RWPE2 (cell line): ENCODE results near the gene RERG.
"Not testable (repeated sequence)": the region's sequence is repeated elsewhere in the genome, so short reads cannot be mapped to it uniquely, and the experiment has no call there.

ENCODE experiments used
- ATAC-seq: fragments of 200-7000 bp; cut with Tn5 transposase; 3 replicates; pipeline ENCODE4 v1.9.1; 2021; ENCODE audit warnings: low read depth
- DNase-seq: peaks from one replicate; pipeline ENCODE4 v3.0.0-alpha.2; 2020; ENCODE audit warnings: low spot score
- H3K27ac ChIP-seq: fragments of 450-650 bp; 2 replicates; pipeline ENCODE4 v1.5.1; 2017; ENCODE audit warnings: mild to moderate bottlenecking; ENCODE audit not compliant: poor library complexity, severe bottlenecking
- H3K27me3 ChIP-seq: fragments of 250-450 bp; sonication (Bioruptor Pico); 2 replicates; pipeline ENCODE4 v1.5.1; 2021; ENCODE audit warnings: mild to moderate bottlenecking, moderate library complexity; ENCODE audit not compliant: insufficient read depth, poor library complexity, severe bottlenecking
- H3K36me3 ChIP-seq: fragments of 250-450 bp; sonication (Bioruptor Pico); 2 replicates; pipeline ENCODE4 v1.5.1; 2020; ENCODE audit warnings: low read depth, mild to moderate bottlenecking, moderate library complexity
- H3K4me1 ChIP-seq: fragments of 250-450 bp; sonication (Bioruptor Pico); 2 replicates; pipeline ENCODE4 v1.5.1; 2021; ENCODE audit warnings: mild to moderate bottlenecking, moderate library complexity; ENCODE audit not compliant: insufficient read depth, poor library complexity, severe bottlenecking
- H3K4me3 ChIP-seq: fragments of 250-450 bp; sonication (Bioruptor Pico); 2 replicates; pipeline ENCODE4 v1.5.1; 2021; ENCODE audit warnings: mild to moderate bottlenecking, moderate library complexity; ENCODE audit not compliant: severe bottlenecking
- H3K9me3 ChIP-seq: fragments of 250-450 bp; sonication (Bioruptor Pico); 2 replicates; pipeline ENCODE4 v1.5.1; 2021; ENCODE audit warnings: mild to moderate bottlenecking, moderate library complexity; ENCODE audit not compliant: severe bottlenecking
- TF ChIP-seq, protein P1 (sequence below): fragments of 450-650 bp; IDR thresholded peaks from one replicate; pipeline ENCODE4 v1.5.1; 2017; ENCODE audit warnings: mild to moderate bottlenecking, moderate library complexity; ENCODE audit not compliant: poor library complexity, severe bottlenecking

RERG gene

DNA sequence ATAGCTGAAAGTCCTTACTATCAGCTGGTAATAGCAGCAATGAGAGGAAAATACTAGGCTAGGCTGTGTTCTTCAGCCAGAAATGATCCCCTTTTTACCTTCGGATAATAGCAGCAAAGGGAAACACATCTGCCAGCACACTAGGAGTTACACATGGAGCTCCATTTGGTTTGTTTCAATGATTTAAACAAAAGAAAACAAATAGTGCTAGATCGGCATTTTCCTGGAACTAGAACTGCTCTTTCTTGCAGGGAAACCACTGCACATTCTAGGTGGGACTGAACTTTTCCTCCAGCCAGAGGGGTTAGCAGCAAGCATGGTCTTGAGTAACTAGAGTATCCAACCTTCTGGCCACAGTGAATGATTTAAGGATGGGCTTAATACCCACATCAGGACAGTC lies 130.8 kb downstream of the RERG start:
- TF ChIP-seq, protein P1, sequence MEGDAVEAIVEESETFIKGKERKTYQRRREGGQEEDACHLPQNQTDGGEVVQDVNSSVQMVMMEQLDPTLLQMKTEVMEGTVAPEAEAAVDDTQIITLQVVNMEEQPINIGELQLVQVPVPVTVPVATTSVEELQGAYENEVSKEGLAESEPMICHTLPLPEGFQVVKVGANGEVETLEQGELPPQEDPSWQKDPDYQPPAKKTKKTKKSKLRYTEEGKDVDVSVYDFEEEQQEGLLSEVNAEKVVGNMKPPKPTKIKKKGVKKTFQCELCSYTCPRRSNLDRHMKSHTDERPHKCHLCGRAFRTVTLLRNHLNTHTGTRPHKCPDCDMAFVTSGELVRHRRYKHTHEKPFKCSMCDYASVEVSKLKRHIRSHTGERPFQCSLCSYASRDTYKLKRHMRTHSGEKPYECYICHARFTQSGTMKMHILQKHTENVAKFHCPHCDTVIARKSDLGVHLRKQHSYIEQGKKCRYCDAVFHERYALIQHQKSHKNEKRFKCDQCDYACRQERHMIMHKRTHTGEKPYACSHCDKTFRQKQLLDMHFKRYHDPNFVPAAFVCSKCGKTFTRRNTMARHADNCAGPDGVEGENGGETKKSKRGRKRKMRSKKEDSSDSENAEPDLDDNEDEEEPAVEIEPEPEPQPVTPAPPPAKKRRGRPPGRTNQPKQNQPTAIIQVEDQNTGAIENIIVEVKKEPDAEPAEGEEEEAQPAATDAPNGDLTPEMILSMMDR, result no peak
- H3K36me3 ChIP-seq, result no peaks in the 10 kb centered on the region
- DNase-seq, result no peak

DNA sequence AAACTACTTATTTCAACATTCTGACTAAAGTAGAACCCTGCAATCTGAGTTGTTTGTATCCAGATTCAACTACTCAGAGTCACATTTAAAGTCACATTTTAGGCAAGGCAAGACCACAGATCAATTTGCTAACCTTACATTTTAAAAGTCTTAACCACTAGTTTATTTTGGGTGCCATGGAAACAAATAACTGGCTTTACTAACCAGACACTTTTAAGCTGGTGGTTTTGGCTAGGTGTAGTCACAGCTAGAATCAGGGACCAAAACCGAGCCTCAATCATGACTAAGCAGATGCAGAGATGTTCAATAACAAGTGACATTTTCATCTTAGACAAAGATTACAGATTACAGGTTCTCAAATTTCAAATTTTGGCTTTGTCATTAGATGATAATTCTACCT lies 133.1 kb downstream of the RERG start:
- TF ChIP-seq, protein P1, result no peak
- no peaks in the 10 kb centered on the region for H3K27me3 ChIP-seq
- no peak overlapping the region for H3K27ac ChIP-seq
- H3K4me3 ChIP-seq, result no peak overlapping the region
- H3K36me3 ChIP-seq, result no peaks in the 10 kb centered on the region
- H3K4me1 ChIP-seq, result no peaks in the 10 kb centered on the region
- no peak for DNase-seq
- H3K9me3 ChIP-seq, result no peaks in the 10 kb centered on the region
- no peak for ATAC-seq

More for the DNA sequence above, 130.8 kb downstream of the RERG start:
- no peak for ATAC-seq
- H3K4me1 ChIP-seq, result no peaks in the 10 kb centered on the region
- H3K27me3 ChIP-seq, result no peaks in the 10 kb centered on the region
- no peaks in the 10 kb centered on the region for H3K9me3 ChIP-seq
- no peak overlapping the region for H3K27ac ChIP-seq
- no peak overlapping the region for H3K4me3 ChIP-seq

DNA sequence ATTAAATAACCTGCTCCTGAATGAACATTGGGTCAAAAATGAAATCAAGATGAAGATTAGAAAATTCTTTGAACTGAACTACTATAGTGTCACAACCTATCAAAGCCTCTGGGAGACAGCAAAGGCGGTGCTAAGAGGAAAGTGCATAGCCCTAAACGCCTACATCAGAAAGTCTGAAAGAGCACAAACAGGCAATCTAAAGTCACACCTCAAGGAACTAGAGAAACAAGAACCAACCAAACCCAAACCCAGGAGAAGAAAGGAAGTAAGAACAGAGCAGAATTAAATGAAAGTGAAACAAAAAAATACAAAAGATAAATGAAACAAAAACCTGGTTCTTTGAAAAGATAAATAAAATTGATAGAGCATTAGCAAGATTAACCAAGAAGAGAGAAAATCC lies 143.5 kb downstream of the RERG start:
- not testable (repeated sequence) for DNase-seq, H3K4me3 ChIP-seq, H3K27me3 ChIP-seq, H3K27ac ChIP-seq, ATAC-seq, H3K36me3 ChIP-seq, H3K4me1 ChIP-seq, H3K9me3 ChIP-seq

DNA sequence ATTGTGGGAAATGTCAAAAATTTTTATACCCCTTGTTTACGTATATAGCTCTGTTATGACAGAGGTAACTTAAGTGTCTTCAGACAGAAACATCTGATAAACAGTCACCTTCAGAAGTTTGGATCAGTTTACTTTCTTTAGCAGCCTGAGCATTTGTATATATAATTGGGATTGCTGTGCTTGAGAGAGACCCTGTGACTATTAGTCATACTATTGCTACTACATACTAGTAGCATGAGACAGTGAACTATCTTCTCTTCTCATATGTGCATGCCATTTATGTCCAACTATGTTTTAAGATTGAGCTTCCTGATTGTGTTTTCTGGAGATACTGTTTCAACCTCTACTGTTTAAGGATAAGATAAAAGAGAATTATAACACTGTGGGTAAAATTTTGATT lies 146.9 kb downstream of the RERG start:
- TF ChIP-seq, protein P1, result no peak
- DNase-seq, result no peak

DNA sequence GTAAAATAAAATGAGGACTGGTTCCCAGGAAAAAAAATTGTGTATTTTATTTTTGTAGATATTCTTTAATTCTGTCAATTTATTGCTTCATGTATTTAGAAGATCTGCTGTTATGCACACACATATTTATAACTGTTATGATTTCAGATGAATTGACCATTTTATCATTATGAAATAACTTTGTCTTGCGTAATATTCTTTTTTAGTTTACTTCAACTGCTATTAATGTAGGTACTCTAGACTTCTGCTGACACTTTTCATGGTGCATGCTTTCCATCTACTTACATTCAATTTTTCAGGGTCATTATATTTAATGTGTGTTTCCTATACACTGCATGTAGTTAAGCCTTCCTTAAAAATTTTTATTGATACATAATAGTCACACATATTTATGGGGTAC lies 162.1 kb downstream of the RERG start:
- Histone ChIP-seq H3K4me1 (no peaks in the 10 kb centered on the region), H3K27me3 (no peaks in the 10 kb centered on the region), H3K9me3 (no peaks in the 10 kb centered on the region), H3K27ac (no peak overlapping the region), H3K36me3 (no peaks in the 10 kb centered on the region), H3K4me3 (no peak overlapping the region)
- TF ChIP-seq, protein P1, result no peak
- DNase-seq, result no peak
- ATAC-seq, result no peak

More for the DNA sequence above, 146.9 kb downstream of the RERG start:
- no peak overlapping the region for H3K4me3 ChIP-seq
- no peak for ATAC-seq
- no peaks in the 10 kb centered on the region for H3K9me3 ChIP-seq
- no peaks in the 10 kb centered on the region for H3K27me3 ChIP-seq
- no peaks in the 10 kb centered on the region for H3K4me1 ChIP-seq
- H3K36me3 ChIP-seq, result no peaks in the 10 kb centered on the region
- no peak overlapping the region for H3K27ac ChIP-seq
